ENCODE results near the gene NSG1.

- TF ChIP-seq CTCF (IDR thresholded peaks at IDR 0.05), result no peak
- no peak for TF ChIP-seq POLR2AphosphoS5 (IDR thresholded peaks at IDR 0.05)
- no peak for TF ChIP-seq POLR2A (IDR thresholded peaks at IDR 0.05)
- no peak for TF ChIP-seq EP300 (IDR thresholded peaks at IDR 0.05; ENCODE audit: low read depth)
Measured at GRCh38 chr4:4420421-4420820, 33.5 kb downstream of the NSG1 start.

All from transverse colon (tissue), 4 donors.